GM13976 (cell line): ENCODE measurements around the gene ALPG.
A peak's percentile ranks its signal among the peaks of the same experiment; 100 is the strongest.
"Not testable (repeated sequence)": the region's sequence is repeated elsewhere in the genome, so short reads cannot be mapped to it uniquely, and the experiment has no call there.

Experiments used
- DNase-seq: peaks from one replicate; pipeline ENCODE4 v3.0.0; 2012; ENCODE audit warnings: low spot score
- in situ Hi-C: fragments of 300-500 bp; cut with MboI; formaldehyde crosslinking; loops from one replicate; pipeline ENCODE4 v1.12.0; 2022; ENCODE audit warnings: low sequenced_read_pairs, mixed read lengths, inconsistent platforms; ENCODE audit not compliant: unreplicated experiment
- TF ChIP-seq, protein P1 (sequence below): IDR thresholded peaks from 2 replicates; pipeline ENCODE4 v1.5.1; 2012; ENCODE audit warnings: borderline replicate concordance, mild to moderate bottlenecking; ENCODE audit not compliant: insufficient read depth; ENCODE audit errors: extremely low read depth, missing control alignments, control extremely low read depth

Gene ALPG

GRCh38 chr2:232365621-232366321 lies 40.9 kb upstream of the ALPG start:
- in situ Hi-C loops, result no loop called here
- DNase-seq, result no peak
- TF ChIP-seq, protein P1, sequence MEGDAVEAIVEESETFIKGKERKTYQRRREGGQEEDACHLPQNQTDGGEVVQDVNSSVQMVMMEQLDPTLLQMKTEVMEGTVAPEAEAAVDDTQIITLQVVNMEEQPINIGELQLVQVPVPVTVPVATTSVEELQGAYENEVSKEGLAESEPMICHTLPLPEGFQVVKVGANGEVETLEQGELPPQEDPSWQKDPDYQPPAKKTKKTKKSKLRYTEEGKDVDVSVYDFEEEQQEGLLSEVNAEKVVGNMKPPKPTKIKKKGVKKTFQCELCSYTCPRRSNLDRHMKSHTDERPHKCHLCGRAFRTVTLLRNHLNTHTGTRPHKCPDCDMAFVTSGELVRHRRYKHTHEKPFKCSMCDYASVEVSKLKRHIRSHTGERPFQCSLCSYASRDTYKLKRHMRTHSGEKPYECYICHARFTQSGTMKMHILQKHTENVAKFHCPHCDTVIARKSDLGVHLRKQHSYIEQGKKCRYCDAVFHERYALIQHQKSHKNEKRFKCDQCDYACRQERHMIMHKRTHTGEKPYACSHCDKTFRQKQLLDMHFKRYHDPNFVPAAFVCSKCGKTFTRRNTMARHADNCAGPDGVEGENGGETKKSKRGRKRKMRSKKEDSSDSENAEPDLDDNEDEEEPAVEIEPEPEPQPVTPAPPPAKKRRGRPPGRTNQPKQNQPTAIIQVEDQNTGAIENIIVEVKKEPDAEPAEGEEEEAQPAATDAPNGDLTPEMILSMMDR, result no peak

DNA sequence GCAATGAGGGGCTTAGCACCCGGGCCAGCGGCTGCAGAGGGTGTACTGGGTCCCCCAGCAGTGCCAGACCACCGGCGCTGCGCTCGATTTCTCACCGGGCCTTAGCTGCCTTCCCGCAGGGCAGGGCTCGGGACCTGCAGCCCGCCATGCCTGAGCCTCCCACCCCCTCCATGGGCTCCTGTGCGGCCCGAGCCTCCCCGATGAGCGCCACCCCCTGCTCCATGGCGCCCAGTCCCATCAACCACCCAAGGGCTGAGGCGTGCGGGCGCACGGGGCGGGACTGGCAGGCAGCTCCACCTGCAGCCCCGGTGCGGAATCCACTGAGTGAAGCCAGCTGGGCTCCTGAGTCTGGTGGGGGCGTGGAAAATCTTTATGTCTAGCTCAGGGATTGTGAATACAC lies 40.2 kb upstream of the ALPG start:
- DNase-seq, in situ Hi-C loops: not testable (repeated sequence)

- in situ Hi-C loops, result no loop called here
- DNase-seq, result no peak
- TF ChIP-seq, protein P1, result no peak
Observed at GRCh38 chr2:232367016-232367415, 39.6 kb upstream of the ALPG start.

- in situ Hi-C loops, result no loop called here
- DNase-seq, result no peak
- TF ChIP-seq, protein P1, result peak; percentile 23
Observed at GRCh38 chr2:232367591-232368233, 38.9 kb upstream of the ALPG start.

DNA sequence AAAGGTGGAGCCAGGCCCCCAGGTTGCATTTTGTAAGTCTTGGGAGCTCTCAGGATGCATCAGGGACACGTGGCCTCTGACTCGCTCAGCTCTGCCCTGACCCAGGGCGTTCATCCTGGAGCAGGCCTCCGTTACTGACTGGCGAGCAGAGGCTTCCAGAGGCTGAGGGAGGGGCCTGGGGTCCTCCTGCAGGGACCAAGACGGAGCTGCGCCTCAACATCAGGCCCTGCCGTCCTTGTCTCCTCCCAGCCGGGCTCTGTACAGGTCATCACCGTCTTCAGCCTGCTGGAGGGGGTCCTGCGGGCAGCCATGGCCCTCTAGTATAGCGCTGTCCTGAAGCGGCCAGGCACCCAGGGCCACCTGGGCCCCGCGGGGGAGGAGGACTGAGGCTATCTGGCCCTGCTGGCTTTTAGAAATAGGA lies 38.3 kb upstream of the ALPG start:
- in situ Hi-C loops, result no loop called here
- TF ChIP-seq, protein P1, result no peak
- no peak for DNase-seq

GRCh38 chr2:232369126-232369951 lies 37.3 kb upstream of the ALPG start:
- no peak for DNase-seq
- TF ChIP-seq, protein P1, result no peak
- in situ Hi-C loops, result no loop called here

DNA sequence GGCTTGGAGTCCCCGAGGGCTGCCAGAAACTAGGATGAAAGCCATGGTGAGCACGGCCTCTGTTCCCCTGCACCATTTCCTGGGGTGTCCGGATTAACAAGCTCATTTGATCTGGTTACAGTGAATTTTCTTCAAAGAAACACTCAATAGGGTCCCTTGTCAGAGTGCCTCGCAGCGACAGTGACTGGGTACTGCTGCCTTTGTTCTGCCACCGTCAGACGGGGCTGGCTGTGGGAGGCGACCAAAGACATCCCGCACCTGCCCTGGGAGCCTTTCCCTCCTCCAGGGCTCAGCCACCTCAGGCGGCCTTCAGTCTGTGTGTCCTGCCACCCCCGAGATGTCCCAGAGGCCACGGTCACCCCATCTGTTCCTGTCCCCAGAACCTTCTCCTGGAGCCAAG lies 36.6 kb upstream of the ALPG start:
- in situ Hi-C loops, DNase-seq: not testable (repeated sequence)
